GM19193 (cell line): ENCODE results near the gene COL6A2.

Experiments used
- POLR2A ChIP-seq: IDR thresholded peaks from 4 replicates; pipeline ENCODE4 v1.6.1; 2011; ENCODE audit not compliant: insufficient read depth, insufficient read length; ENCODE audit errors: extremely low read depth

The COL6A2 gene

GRCh38 chr21:46151989-46152926 is 54.3 kb downstream of the COL6A2 start:
- TF ChIP-seq POLR2A: no peak

DNA sequence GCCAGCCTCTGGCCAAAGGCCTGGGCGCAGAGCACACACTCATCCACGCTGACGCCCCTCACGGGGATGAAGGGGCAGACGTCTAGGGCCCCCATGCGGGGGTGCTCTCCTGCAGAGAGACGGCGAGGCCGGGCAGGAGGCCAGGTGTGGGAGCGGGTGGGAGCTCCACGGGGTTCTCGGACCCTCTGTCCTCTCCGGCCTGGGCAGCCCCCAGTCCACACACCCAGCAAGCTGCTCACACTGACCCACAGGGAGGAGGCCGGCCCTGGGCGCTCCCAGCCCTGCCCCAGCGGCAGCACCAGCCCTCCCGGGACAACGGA is 55.0 kb downstream of the COL6A2 start:
- TF ChIP-seq POLR2A: no peak

- TF ChIP-seq POLR2A: no peak
Observed at GRCh38 chr21:46153247-46154154, 55.6 kb downstream of the COL6A2 start.

DNA sequence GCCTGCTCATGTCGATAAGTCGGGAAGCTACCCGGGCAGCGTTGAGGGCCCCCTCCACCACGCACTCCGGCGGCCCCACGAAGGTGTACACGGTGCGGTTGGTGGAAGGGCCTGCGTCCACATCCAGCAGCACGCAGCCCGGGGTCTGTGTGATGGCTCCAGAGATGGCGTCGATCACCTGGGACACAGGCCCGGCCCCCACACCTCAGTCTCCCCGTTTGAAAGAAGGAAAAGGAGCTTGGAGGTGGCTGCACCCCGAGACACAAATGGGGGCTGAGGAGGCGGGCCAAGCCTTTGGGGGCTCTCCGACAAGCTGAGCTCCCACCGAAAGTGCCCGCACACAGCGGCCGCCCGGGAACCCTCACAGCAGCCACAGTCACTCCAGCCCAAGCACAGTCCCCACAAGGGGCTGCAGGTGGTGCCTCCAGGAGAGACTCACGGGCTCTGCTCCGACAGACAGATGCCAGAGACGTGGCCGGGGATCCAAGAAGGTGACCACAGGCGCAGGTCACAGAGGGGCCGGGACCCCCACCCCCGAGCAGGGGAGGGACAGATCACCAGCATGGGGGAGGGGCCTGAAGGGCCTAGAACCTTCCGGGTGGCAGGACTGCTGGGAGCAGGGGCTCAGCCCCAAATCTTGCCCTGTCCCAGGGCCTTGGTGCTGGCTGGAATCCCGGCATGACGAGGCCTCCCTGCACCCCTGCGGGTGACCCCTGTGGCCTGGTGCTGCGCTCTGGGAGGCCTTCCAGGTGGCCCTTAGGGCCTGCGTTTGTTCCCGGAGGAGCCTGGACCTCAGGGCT is 56.4 kb downstream of the COL6A2 start:
- no peak for TF ChIP-seq POLR2A

DNA sequence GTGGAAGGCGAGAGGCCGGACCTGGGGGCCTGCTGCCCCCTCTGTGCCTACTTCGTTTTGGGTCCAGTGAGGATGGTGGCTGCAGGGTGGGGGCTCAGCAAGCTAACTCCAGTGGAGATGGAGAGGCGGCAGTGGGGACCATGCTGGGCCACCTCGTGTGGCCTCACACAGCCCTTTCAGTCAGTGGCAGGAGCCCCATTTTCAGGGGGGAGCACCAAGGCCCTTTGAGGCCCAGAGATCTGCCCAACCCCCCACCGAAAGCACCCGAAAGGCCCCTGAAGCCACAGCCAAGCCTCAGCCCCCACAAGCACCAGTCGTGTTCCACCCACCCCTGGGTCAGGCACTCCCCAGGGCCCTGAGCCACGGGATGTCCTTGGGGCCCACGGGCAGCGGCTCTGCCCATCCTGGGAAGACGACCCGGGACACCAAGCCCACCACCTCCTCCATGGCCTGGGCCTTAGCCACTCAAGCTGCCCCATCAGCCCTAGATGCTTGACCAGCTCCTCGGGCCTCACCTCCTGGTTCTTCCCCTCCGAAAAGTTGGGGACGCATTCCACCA is 57.1 kb downstream of the COL6A2 start:
- TF ChIP-seq POLR2A: no peak

DNA sequence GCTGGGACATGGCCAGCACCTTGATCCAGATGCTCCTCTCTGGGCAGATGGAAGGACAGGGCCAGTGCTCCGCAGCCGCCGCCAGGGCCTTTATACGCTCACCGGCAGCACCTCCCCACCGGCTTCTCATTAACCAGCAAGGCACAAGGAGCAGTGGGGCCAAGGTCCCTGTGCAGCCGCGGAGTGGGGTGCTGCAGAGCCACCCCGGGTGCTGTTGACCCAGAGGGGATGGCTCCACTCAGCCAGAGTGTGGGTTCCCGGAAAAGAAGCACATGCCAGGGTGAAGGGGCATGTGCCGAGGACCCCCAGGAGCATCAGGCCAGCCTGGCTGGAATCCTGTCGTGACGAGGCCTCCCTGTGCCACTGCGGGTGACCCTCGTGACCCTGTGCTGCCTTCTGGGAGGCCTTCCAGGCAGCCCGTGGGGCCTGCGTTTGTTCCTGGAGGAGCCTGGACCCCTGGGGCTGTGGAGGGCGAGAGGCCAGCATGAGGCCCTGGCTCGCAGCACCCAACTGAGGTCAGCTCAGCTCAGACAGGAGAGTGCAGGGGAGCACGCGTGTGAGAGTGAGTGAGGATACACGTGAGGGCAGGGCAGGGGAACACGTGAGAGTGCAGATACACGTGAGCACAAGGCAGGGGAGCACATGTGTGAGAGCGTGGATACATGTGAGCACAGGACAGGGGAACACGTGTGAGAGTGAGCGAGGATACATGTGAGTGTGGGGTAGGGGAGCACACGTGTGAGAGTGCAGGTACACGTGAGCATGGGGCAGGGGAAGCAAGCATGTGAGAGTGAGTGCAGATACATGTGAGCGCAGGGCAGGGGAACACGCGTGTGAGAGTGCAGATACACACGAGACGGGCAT is 57.8 kb downstream of the COL6A2 start, which contains the start of gene FTCD:
FTCD (minus strand) TSS at position 66 of the 864 bp plus-strand sequence; CDS start at position 10, 56 bp downstream.
- no peak for TF ChIP-seq POLR2A

DNA sequence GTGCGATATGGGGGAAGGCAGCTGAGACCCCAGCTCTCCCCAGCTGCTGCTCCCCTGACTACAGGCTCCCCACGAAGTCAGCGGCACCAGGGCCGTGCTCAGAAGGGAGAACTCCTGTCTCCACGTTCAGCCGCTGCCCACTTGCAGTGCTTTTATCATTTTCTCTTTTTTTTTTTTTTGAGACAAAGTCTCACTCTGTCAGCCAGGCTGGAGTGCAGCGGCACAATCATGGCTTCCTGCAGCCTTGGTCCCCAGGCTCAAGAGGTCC is 58.4 kb downstream of the COL6A2 start:
- TF ChIP-seq POLR2A: no peak

- no peak for TF ChIP-seq POLR2A
Observed at GRCh38 chr21:46156678-46157077, 58.8 kb downstream of the COL6A2 start.

DNA sequence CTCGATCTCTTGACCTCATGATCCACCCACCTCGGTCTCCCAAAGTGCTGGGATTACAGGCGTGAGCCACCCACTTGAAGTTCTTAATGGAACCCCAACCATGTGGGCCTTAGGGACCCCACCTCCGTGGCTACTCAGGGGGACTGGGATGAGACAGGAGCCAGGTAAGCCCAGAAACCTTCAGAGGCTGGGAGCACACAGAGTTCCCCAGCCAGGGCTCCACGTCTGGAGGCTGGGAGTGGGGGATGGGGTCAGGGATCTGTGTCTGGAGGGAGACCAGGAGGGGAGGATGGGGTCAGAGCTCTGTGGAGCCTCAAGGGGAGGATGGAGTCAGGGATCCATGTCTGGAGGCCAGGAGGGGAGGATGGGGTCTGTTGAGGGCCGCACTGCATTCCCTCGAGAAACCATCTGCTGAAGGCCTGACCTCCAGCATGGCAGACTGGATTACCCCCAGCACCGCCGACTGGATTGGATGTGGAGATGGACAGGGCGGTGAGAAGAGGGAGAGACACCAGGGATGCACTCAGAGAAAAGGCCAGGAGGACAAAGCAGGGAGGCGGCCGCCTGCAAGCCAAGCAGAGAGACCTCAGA is 59.6 kb downstream of the COL6A2 start:
- TF ChIP-seq POLR2A: no peak

- TF ChIP-seq POLR2A: no peak
Observed at GRCh38 chr21:46157987-46158451, 60.1 kb downstream of the COL6A2 start.

- no peak for TF ChIP-seq POLR2A
Observed at GRCh38 chr21:46158666-46159300, 60.9 kb downstream of the COL6A2 start.

GRCh38 chr21:46159390-46159789 is 61.5 kb downstream of the COL6A2 start:
- TF ChIP-seq POLR2A: no peak

- no peak for TF ChIP-seq POLR2A
Observed at GRCh38 chr21:46159841-46160656, 62.1 kb downstream of the COL6A2 start.

- no peak for TF ChIP-seq POLR2A
Observed at GRCh38 chr21:46160657-46160906, 62.7 kb downstream of the COL6A2 start.
